NCI-H69 (cell line): ENCODE measurements around the gene COG2.
A peak's percentile ranks its signal among the peaks of the same experiment; 100 is the strongest.
"Not testable (repeated sequence)": the region's sequence is repeated elsewhere in the genome, so short reads cannot be mapped to it uniquely, and the experiment has no call there.

ENCODE experiments used
- DNase-seq: peaks from one replicate; lab custom pipeline; 2025; lab: John Stamatoyannopoulos, UW

The COG2 gene

GRCh38 chr1:230669543-230669942 lies 27.3 kb downstream of the COG2 start:
- DNase-seq: no peak

GRCh38 chr1:230674581-230674980 lies 32.3 kb downstream of the COG2 start:
- no peak for DNase-seq

DNA sequence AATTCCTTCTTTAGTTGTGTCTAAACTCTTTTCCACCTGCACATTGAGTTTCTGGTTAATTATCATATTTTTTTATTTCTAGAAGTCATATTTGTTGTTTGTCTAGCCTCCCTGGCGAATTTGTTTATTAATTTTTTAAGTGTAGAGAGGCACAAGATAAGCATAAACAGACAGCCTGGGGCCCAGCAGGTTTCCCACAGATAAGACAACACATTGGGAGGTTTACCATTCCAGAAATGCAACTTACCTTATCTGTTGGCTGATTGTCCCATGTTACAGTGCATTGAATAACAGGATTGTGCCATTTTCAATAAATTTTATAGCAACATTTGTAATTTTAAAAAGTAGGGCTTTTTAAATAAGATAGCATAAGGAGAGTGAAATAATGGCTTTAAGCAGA lies 34.9 kb downstream of the COG2 start:
- no peak for DNase-seq

DNA sequence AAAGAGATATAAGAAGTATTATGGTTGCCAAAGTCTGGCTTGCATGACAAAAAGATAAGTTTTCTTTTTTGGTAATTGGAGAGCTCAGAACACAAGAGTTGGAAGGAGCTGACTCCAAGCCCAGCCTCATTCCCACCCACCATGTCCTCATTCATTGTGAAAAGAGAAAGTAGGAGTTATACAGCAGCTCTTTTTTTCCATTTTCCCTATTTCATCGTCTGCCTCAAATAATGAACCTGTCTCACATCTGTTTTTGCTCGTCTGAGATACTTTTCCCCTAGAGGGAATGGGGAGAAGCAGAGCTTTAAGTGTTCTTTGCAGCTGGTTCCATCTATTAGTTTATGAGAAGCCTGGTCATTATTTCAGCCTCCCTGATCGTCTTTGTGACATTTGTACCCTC lies 36.9 kb downstream of the COG2 start:
- DNase-seq: no peak

GRCh38 chr1:230679825-230680224 lies 37.5 kb downstream of the COG2 start:
- DNase-seq: no peak

GRCh38 chr1:230680300-230681025 lies 38.2 kb downstream of the COG2 start:
- DNase-seq: no peak

DNA sequence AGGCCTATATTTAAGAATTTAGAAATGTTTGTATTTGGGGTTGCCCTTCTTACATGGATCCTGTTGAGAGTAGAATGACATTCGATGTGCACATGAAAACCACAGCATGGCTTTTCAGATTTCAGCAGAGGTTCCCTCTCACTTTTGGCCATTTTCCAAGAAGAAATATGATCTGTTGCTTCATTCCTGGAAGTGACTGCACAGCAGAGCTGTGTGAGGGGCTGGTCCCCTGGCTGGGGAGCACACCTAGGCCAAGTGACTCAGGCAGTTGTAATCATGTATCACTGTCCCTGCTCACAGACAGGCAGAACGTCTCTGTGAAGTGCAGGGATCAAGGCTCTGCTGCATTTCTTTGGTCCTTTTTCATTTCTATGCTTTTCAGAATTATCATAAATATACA lies 39.3 kb downstream of the COG2 start:
- DNase-seq: peak; percentile 92

GRCh38 chr1:230682274-230682673 lies 40.0 kb downstream of the COG2 start:
- DNase-seq: peak; percentile 91

DNA sequence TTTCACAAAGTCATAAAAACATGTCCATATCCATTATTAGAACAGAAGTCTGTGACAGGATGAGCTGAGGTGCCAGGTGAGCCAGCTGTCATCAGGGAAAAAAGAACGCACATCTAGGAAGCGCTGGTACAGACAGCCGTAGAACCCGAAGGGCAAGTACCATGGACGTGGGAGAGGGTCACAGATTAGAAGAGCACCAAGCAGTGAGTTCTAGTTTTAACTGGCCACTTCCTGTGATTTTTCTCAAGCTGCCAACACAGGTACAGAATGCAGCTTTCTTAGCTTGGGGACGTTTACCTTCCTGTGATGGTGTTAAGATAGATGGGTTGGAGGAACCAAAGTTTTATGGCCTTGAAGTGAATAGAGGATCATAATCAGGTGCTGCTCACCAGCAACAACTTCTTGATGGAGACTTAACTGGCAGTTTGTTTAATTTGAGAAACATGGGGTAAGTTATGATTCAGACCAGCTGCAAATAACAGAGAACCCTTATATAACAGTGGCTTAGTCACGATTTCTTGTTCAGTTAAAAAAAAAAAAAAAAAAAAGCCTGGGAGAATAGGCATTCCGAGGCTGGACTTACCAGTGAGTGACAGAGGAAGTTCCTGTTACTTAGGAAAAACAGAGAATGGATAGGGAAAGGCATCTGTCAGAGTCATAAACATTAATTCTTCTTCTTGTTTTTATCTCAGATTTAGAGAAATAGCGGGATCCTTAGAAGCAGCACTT lies 40.8 kb downstream of the COG2 start:
- DNase-seq: peak; percentile 15

- DNase-seq: no peak
These were observed 41.9 kb downstream of the COG2 start for GRCh38 chr1:230684146-230684545.

DNA sequence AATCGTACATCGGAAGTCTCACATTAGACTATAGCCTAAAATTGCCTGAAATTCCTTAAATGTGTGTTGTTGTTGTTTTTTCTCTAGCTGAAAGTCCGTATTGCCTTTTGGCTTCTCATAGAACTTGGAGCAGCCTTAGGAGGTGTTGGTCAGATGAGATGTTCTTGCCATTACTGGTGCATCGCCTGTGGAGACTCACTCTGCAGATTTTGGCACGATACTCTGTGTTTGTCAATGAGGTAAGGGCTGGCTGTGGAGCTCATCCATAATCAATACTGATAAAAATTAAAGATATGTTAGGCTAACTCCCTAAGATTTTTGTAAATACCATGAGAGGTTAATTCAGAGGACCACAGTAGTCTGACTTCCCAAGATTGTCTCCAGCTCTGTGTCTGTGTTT lies 42.7 kb downstream of the COG2 start:
- DNase-seq: no peak

DNA sequence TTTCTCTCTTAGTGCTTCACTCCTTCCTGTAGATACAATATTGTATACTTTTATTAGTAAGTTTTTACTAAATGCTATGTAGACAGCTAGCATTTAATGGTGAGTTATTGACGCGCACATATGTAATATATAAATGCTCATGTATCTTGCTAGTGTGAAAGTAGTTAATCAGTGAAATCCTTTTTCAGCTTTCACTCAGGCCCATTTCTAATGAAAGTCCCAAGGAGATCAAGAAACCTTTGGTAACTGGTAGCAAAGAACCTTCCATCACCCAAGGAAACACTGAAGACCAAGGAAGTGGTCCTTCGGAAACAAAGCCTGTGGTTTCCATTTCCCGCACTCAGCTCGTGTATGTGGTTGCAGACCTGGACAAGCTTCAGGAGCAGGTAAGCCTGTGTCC lies 44.5 kb downstream of the COG2 start:
- DNase-seq: no peak

DNA sequence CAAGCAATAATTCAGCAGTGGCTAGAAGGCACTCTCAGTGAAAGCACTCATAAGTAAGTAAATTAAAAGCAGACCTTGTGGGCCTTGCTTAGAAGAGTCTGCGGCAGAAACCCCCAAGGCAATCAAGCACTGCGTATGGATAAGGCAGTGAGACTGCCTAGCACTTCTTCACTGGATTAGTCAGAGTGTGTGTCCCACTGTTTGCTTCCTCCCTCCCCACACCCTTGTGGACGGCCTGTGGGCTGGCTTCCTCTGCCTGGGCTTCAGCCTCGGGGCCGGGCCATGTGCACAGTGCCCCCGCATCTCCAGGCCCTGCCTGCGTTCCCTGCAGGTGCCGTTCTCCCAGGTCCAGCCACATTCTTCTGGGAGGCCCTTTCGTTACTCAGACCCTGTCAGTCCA lies 47.8 kb downstream of the COG2 start:
- no peak for DNase-seq

DNA sequence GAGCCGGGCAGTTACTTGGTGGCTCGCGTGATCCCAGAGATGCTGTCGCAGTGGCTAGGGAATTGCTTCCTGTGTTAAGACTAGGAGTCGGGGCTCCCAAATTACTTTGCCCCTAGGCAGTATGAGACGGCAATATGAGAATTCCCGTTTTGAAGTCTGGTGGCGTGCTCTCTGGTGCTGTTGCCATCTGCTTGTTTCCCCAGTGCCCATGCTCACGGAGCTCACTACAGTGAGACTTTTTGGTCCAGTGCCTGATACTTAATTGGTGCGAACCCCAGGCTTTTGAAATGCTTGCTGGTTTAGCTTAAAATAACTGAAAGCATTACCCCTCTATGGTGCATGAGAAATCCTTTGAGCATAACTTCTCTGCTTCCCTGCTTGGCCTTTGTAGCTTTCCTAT lies 49.3 kb downstream of the COG2 start:
- no peak for DNase-seq

- DNase-seq: no peak
These were observed 50.9 kb downstream of the COG2 start for GRCh38 chr1:230693221-230693620.

- no peak for DNase-seq
These were observed 51.5 kb downstream of the COG2 start for GRCh38 chr1:230693777-230694176.

DNA sequence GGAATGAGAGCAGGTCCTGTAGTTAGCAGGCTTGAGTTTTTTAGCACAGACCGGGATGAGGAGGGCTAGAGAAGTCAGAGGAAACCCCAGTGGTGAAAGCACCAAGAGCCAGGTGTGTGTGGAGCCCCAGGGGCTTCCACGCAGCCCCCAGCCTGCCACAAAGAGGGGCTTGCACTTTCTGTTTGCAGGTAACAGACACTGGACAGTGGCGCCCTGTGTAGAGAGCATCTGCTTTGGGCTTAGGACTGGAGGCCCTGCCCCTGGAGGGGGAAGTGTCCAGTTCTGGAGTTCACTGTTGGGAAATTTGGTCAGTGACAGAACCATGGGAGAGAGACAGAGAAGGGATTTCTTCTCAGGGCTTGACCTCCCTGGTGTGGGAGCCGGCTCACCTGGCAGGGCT lies 52.2 kb downstream of the COG2 start:
- DNase-seq: no peak

DNA sequence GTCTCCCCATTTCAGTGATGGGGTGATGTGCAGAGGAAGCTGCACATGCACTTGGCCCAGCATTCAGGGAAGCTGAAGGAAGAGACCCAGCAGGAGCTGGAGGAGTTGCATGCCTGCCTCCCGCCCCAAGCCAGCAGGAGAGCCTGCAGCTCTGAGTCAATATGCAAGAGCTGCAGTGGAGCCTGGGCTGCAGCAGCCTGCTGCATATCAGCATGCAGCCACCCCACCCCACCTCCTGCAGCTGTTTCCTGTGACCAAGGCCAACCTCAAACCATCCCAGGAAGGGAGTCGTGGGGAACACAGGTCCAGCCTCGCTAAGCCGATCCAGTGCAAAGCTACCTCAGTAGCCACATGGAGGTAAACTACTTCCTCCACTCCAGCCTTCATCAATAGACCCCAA lies 52.7 kb downstream of the COG2 start:
- DNase-seq: no peak

DNA sequence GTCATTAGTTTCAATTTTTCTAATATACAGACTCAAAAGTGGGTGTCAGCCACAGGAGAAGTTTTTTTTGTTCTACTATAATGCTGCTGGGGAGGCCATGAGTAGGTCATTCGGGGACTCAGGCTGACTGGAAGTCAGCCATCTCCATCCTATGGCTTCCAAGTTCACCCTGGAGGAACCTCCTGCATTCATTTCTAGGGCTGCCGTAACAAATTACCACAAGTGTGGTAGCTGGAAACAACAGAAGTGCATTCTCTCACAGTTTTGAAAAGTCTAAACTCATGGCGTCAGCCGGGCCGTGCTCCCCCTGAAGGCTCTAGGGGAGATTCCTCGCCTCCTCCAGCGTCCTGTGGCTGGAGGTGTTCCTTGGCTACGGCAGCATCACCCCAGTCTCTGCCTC lies 53.9 kb downstream of the COG2 start:
- DNase-seq: no peak

DNA sequence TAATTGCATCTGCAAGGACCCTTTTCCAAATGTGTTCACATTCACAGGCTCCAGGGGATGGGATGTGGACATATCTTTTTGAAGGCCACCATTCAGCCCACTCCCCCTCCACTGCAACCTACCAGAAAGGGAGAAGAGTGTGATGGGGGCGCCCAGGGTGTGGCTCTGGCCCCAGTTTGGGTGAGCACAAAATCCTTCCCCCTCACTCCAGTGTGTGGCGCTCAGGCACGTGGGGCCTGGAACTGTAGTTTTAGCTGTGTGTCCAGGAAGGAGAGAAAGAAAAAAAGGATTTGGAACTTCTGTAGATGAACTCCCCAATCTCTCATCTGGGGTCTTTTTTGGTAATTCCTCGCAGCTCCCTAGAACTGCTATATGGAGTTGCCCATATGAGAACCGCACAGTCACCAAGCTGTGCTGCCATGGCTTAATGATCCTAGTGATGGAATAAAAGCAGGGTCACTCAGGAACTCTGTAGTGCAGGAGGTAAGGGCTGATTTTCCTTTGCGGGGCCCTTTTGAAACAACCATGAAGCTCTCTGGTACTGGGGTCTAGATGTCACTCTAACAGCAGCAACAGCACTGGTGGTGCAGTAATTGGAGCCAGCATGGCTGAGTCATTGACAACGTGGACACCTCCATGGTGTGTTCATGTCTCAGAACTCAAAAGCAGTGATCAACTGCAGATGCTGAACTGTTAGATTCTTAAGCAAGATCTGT lies 54.6 kb downstream of the COG2 start:
- no peak for DNase-seq

DNA sequence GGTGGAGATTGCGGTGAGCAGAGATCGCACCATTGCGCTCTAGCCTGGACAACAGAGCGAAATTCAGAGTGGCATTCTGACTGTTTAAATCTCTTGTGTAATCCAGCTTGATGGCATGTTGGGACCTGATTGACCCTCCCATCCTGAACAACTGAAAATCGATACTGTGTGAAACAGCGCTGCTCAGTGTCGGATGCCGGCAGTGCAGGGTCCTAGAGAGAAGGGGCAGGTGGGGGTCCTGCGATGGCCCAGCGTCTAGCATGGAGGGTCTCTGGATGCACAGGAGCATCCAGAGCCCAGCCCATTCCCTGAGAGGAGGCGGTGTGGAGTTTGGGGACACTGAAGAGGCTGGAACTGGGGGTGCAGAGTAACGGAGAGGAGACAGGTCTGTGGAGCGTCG lies 55.8 kb downstream of the COG2 start:
- no peak for DNase-seq

- DNase-seq: not testable (repeated sequence)
These were observed 56.7 kb downstream of the COG2 start for GRCh38 chr1:230698964-230699363.

DNA sequence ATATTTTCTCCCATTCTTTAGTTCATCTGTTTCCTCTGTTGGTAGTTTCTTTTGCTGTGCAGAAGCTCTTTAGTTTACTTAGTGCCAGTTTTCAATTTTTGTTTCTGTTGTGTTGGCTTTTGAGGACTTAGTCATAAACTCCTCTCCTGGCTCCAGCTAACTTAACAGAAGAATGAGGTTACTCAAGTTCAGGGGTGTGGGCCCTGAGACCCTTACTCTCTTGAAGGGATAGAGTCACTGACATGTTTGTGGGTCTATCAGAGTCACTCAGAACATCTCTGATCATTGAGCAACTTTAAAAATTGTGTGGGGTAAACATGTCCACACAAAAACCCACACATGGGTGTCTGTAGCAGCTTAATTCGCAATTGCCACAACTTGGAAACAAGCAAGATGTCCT lies 57.4 kb downstream of the COG2 start:
- DNase-seq: no peak
